Coronary artery (tissue), 2 donors: Measurements from ENCODE around the gene MMAB.
"Not testable (repeated sequence)": the region's sequence is repeated elsewhere in the genome, so short reads cannot be mapped to it uniquely, and the experiment has no call there.

Source experiments
- DNase-seq: peaks from one replicate; pipeline ENCODE4 v3.0.0-alpha.2; 2017; ENCODE audit warnings: low spot score
- H3K27ac ChIP-seq, 2 donors: fragments of 200-600 bp; sonication (generic); one replicate each; pipeline ENCODE4 v1.5.1; 2016 to 2019
- H3K4me3 ChIP-seq: fragments of 200-600 bp; sonication (generic); 2 replicates; pipeline ENCODE4 v1.5.1; 2016; ENCODE audit warnings: mild to moderate bottlenecking, moderate library complexity
- TF ChIP-seq, protein P1 (sequence below): fragments of 200-600 bp; sonication (generic); IDR thresholded peaks from one replicate; pipeline ENCODE4 v1.5.1; 2019; ENCODE audit warnings: antibody characterized with exemption

Gene MMAB

DNA sequence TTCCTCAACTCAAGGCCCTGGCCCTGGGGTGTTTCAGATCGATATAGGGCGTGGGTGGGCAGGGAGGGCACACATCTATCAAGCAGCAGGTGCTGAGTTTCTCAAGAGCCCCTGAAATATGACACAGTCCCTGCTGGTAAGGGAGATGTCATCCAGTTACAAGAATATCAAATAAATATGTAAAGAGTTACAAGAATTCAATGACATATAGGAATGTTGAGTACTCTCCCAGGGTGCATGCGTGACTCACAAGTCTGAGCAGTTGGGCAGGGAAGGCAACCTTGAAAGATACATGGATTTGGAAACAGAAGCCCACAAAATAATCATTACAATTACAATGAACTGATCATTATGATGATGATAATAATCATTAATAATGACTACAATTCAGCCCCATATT lies 35.5 kb upstream of the MMAB start:
- H3K27ac ChIP-seq, result no peak overlapping the region
- H3K4me3 ChIP-seq, result no peak overlapping the region
- no peak for DNase-seq
- TF ChIP-seq, protein P1, sequence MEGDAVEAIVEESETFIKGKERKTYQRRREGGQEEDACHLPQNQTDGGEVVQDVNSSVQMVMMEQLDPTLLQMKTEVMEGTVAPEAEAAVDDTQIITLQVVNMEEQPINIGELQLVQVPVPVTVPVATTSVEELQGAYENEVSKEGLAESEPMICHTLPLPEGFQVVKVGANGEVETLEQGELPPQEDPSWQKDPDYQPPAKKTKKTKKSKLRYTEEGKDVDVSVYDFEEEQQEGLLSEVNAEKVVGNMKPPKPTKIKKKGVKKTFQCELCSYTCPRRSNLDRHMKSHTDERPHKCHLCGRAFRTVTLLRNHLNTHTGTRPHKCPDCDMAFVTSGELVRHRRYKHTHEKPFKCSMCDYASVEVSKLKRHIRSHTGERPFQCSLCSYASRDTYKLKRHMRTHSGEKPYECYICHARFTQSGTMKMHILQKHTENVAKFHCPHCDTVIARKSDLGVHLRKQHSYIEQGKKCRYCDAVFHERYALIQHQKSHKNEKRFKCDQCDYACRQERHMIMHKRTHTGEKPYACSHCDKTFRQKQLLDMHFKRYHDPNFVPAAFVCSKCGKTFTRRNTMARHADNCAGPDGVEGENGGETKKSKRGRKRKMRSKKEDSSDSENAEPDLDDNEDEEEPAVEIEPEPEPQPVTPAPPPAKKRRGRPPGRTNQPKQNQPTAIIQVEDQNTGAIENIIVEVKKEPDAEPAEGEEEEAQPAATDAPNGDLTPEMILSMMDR, result no peak

DNA sequence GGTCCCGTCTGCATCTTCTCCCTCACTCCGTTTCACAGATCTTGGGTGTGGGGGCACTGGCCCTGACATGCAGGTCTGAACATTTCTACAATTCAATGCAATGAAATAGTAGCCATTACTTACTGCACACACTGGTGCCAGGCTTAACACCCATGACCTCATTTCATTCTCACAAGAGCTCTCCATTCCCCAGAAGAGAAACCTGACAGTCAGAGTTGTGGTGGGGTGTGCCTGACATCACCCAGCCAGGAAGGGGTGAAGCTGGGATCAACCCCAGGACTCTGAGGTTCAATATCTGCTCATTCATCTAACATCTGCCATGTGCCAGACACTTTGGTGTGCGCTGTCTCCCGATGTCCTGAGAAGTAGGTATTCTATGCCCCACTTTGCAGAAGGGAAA lies 35.0 kb upstream of the MMAB start:
- DNase-seq, result no peak

DNA sequence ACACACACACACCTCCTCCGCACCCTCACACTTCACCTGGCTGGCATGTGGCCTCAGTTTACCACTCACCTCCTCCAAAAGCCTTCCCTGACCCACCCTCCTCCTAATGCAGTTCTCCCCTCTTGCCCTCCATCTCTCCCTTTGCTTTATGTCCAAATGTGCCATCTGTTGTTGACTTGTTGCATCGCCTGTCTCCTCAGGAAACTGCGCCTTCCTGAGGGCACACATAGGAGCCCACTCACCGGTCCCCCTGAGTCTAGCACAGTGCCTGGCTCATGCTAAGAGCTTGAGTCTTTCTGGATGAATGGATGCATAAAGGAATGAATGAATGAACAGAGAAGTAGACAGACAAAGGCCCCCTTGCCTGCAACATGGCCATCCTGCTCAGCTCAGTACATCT lies 34.3 kb upstream of the MMAB start:
- TF ChIP-seq, protein P1, result no peak
- no peak for DNase-seq
- Histone ChIP-seq H3K4me3 (no peak overlapping the region), H3K27ac (no peak overlapping the region)

More for the DNA sequence above, 35.0 kb upstream of the MMAB start:
- no peak overlapping the region for H3K4me3 ChIP-seq
- TF ChIP-seq, protein P1, result no peak
- H3K27ac ChIP-seq, result no peak overlapping the region

DNA sequence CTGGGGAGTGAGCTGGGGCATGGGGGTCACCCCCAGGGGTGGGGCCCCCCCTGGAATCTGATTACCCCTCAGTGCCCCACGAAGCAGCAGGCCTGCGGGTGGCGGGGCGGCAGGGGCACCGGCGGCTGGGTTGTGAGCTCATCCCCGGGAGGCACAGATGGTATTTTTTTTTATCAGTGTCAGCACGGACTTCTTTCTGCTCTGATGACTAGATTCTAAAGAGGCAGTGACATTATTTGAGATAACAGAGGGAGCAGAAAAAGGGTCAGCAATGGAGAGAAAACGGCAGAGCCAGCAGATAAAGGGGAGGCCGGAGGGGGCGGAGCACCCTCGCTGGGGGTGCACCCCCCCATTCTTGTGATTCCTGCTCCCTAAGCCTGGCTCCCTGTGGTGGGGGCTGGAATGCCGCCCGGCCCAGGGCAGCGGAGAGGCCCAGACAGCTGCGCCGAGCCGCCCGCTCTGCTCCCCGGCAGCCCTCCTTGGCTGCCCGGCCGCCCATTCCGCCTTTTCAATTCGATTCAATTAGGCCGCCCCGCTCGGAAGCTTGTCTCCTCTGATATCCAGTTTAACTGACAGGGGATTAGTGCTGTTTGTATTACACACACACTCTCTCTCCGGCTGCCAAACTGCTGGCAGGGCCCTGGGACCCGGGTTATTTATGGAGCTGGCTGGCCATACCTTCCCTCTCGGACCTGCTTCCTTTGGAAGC lies 33.2 kb upstream of the MMAB start:
- TF ChIP-seq, protein P1, result no peak
- no peak for DNase-seq
- Histone ChIP-seq H3K4me3 (peak overlapping the region; percentile 46), H3K27ac (no peak overlapping the region)

DNA sequence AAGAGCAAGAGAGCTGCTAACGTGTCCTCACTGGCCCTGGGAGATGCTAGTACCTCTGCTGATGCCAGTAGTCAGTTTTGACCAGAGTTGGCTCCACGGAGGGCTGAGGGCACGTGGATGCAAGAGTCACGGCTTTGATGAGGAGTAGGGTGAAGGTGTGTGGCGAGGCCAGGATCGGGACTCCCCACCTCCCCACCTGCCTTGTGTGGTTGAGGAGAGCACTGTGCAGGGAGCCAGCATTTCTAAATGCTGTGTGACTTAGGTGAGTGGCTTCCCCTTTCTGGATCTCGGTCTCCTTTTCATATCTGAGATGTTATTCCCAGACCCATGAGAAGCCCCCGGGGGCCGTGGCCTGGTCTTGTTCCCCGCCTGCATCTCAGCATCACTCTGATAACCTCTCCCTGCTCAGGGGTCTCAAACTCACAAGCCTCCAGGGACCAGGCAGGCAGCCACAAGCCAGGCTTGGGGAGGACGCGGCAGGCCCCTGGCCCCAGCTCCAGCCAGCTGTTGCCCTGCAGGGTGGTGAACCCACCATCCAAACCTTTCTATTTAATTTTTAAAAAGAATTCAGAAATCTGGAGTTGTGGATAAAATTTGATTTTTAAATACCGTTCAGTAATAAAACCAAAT lies 32.4 kb upstream of the MMAB start:
- TF ChIP-seq, protein P1, result no peak
- Histone ChIP-seq H3K27ac (no peak overlapping the region), H3K4me3 (no peak overlapping the region)
- no peak for DNase-seq

DNA sequence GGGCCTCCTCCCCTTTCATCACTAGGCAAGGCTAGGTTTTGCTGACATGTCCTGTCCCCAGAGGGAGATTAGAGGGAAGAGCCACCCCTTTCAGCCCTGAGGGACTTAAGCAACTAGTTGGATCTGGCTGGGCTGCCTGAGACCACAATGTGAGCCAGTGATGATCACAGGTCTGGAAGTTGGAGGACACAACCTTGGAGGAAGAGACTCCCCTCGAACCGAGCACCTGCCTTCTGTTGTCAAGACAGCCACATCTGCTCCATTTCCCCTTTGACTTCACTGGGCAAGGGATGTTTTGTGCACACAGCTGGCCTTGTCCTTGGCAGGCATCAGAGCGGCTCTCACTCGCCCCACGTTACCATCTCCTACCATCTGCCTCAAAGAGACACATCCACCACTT lies 31.7 kb upstream of the MMAB start:
- TF ChIP-seq, protein P1, result no peak
- Histone ChIP-seq H3K27ac (no peak overlapping the region), H3K4me3 (no peak overlapping the region)
- no peak for DNase-seq

DNA sequence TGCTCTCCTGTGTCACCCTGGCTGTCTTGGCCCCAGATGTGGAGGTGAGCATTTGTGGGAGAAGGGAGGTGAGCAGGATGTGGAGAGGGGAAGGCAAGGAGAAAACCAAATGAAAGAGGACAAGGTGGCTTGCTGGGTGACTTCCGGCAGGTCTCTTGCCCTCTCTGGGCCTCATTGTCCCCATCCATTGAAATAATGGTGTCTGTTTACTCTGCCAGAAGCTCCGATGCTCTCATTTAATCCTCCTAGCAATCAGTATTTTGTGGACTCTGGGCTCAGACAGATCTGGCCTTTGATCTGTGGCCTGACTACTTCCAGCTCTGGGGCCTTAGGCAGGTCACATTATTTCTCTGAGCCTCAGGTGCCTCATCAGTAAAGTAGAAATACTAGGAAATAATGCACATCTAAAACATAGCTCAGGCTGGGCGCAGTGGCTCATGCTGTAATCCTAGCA lies 30.9 kb upstream of the MMAB start:
- TF ChIP-seq, protein P1, result no peak
- DNase-seq, result no peak
- Histone ChIP-seq H3K27ac (no peak overlapping the region), H3K4me3 (no peak overlapping the region)

DNA sequence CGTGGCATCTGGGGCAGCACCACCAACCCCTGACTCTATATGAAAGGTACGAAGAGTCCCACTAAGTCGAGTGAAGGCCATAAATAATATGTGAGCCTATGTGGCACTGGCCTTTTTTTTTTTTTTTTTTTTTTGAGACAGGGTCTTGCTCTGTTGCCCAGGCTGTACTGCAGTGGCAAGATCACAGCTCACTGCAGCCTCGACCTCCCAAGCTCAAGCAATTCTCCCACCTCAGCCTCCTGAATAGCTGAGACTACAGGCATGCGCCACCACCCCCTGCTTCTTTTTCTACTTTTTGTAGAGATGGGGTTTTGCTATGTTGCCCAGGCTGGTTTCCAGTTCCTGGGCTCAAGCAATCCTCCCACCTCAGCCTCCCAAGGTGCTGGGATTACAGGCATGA lies 28.8 kb upstream of the MMAB start:
- not testable (repeated sequence) for DNase-seq, H3K4me3 ChIP-seq, H3K27ac ChIP-seq
